Colonic mucosa (tissue), 4 donors: ENCODE data around the gene MAPT. TPM values are rescaled to one million over a fixed set of nuclear protein-coding genes. Genes with fewer than 3 reads are reported as not detected.

Experiments used
- DNase-seq: peaks from one replicate; pipeline ENCODE4 v3.0.0-alpha.2; 2020
- H3K27ac ChIP-seq: fragments of 200-600 bp; one replicate; pipeline ENCODE4 v1.8.0; 2021
- H3K27me3 ChIP-seq: fragments of 200-600 bp; one replicate; pipeline ENCODE4 v1.8.0; 2021
- H3K36me3 ChIP-seq: fragments of 200-600 bp; one replicate; pipeline ENCODE4 v1.8.0; 2021
- H3K4me1 ChIP-seq: fragments of 200-600 bp; one replicate; pipeline ENCODE4 v1.8.0; 2021; ENCODE audit warnings: mild to moderate bottlenecking
- H3K4me3 ChIP-seq: fragments of 200-600 bp; one replicate; pipeline ENCODE4 v1.8.0; 2021
- H3K9ac ChIP-seq, 2 donors: one replicate each; pipeline ENCODE4 v1.7.0; 2013; ENCODE audit warnings: control low read depth in 2 of 2, low read depth in 2 of 2, low read length in 2 of 2
- H3K9me3 ChIP-seq: fragments of 200-600 bp; one replicate; pipeline ENCODE4 v1.8.0; 2021
- intact Hi-C: fragments of 100-400 bp; cut with DNase I; formaldehyde crosslinking; loops from one replicate; pipeline ENCODE4 v1.14.1; 2022
- total RNA-seq, 2 donors: library from RNA; stranded (reverse); fragmentation: NEBNext Ultra II Directional in 1 of 2; extraction: Animal tissue kit (Norgen Biotek cat#: 25700) in 1 of 2; gene quantifications; one replicate each; pipeline ENCODE4 v1.2.1, GENCODE V29; 2021
- TF ChIP-seq, protein P1 (sequence below): fragments of 200-600 bp; IDR thresholded peaks from one replicate; pipeline ENCODE4 v1.8.0; 2022; ENCODE audit warnings: antibody characterized with exemption, mild to moderate bottlenecking
- donor health status: healthy.
- donor health status: DM: no; HTN: no; CAD: no.
- donor health status: DM: no; HTN: no; CAD: no.

MAPT gene
- total RNA-seq, 2 donors from 2014 or later, result 0.37 to 2.9 TPM

DNA sequence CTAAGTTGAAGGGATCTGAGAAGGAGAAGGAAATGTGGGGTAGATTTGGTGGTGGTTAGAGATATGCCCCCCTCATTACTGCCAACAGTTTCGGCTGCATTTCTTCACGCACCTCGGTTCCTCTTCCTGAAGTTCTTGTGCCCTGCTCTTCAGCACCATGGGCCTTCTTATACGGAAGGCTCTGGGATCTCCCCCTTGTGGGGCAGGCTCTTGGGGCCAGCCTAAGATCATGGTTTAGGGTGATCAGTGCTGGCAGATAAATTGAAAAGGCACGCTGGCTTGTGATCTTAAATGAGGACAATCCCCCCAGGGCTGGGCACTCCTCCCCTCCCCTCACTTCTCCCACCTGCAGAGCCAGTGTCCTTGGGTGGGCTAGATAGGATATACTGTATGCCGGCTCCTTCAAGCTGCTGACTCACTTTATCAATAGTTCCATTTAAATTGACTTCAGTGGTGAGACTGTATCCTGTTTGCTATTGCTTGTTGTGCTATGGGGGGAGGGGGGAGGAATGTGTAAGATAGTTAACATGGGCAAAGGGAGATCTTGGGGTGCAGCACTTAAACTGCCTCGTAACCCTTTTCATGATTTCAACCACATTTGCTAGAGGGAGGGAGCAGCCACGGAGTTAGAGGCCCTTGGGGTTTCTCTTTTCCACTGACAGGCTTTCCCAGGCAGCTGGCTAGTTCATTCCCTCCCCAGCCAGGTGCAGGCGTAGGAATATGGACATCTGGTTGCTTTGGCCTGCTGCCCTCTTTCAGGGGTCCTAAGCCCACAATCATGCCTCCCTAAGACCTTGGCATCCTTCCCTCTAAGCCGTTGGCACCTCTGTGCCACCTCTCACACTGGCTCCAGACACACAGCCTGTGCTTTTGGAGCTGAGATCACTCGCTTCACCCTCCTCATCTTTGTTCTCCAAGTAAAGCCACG is 133.0 kb downstream of the MAPT start:
- Histone ChIP-seq H3K36me3 (peaks cover 10% of the 10 kb centered on the region), H3K27ac (no peak overlapping the region), H3K27me3 (no peaks in the 10 kb centered on the region), H3K9me3 (no peaks in the 10 kb centered on the region), H3K4me1 (no peaks in the 10 kb centered on the region), H3K9ac (no peak overlapping the region), H3K4me3 (no peak overlapping the region)
- TF ChIP-seq, protein P1, sequence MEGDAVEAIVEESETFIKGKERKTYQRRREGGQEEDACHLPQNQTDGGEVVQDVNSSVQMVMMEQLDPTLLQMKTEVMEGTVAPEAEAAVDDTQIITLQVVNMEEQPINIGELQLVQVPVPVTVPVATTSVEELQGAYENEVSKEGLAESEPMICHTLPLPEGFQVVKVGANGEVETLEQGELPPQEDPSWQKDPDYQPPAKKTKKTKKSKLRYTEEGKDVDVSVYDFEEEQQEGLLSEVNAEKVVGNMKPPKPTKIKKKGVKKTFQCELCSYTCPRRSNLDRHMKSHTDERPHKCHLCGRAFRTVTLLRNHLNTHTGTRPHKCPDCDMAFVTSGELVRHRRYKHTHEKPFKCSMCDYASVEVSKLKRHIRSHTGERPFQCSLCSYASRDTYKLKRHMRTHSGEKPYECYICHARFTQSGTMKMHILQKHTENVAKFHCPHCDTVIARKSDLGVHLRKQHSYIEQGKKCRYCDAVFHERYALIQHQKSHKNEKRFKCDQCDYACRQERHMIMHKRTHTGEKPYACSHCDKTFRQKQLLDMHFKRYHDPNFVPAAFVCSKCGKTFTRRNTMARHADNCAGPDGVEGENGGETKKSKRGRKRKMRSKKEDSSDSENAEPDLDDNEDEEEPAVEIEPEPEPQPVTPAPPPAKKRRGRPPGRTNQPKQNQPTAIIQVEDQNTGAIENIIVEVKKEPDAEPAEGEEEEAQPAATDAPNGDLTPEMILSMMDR, result no peak
- no peak for DNase-seq
- intact Hi-C loops, result no loop called here

DNA sequence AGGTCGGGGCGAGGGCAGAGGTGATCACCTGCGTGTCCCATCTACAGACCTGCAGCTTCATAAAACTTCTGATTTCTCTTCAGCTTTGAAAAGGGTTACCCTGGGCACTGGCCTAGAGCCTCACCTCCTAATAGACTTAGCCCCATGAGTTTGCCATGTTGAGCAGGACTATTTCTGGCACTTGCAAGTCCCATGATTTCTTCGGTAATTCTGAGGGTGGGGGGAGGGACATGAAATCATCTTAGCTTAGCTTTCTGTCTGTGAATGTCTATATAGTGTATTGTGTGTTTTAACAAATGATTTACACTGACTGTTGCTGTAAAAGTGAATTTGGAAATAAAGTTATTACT is 133.6 kb downstream of the MAPT start:
- TF ChIP-seq, protein P1, result no peak
- no peaks in the 10 kb centered on the region for H3K27me3 ChIP-seq
- H3K9ac ChIP-seq, result no peak overlapping the region
- no peak for DNase-seq
- H3K27ac ChIP-seq, result no peak overlapping the region
- H3K9me3 ChIP-seq, result no peaks in the 10 kb centered on the region
- H3K36me3 ChIP-seq, result peaks cover 10% of the 10 kb centered on the region
- H3K4me3 ChIP-seq, result no peak overlapping the region
- intact Hi-C loops, result no loop called here
- H3K4me1 ChIP-seq, result no peaks in the 10 kb centered on the region

DNA sequence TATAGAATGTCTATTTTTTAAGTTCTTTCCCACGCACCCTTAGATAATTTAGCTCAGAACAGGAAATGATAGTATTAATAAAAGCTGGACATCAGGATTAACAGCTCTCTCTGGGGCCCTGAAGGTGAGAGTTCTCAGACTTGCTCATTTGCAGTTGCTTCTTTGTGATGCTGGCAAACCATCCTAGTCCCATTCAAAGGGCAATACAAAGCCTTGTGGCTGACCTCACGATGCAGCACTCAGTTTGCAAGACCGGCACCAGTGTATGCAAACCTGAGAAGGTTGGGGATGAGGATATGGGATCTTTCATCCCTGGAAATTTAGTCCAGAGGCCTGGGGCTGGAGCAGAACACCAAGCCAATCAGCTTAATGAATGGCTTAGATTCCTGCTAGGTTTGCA is 134.0 kb downstream of the MAPT start:
- H3K4me3 ChIP-seq, result no peak overlapping the region
- TF ChIP-seq, protein P1, result no peak
- H3K27me3 ChIP-seq, result no peaks in the 10 kb centered on the region
- H3K27ac ChIP-seq, result no peak overlapping the region
- intact Hi-C loops, result no loop called here
- DNase-seq, result no peak
- no peaks in the 10 kb centered on the region for H3K9me3 ChIP-seq
- H3K9ac ChIP-seq, result no peak overlapping the region
- no peaks in the 10 kb centered on the region for H3K4me1 ChIP-seq
- peaks cover 10% of the 10 kb centered on the region for H3K36me3 ChIP-seq

DNA sequence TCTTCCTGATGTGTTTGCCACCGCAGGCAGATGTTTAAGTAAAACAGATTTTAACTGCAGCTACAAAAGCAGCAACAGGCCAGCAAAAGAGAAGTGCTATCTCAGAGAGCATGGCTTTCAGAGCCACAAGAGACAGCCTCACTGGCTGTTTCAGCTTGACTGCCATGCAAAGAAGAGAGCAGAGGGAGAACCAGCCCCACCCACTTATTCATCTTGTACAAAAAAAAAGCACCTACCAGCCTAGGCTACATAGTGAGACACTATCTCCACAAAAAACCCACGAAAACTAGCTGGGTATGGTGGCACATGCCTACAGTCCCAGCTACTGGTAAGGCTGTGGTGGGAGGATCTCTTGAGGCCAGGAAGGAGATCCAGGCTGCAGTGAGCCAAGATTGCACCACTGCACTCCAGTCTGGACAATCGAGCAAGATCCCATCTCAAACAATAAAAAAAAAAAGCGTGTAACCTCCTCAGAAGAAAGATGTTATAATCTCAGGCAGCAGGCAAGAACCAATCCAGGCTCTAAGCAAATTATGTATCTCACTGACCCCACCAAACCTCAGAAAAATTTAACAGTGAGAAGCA is 134.7 kb downstream of the MAPT start:
- TF ChIP-seq, protein P1, result no peak
- no peak overlapping the region for H3K4me3 ChIP-seq
- no peaks in the 10 kb centered on the region for H3K9me3 ChIP-seq
- no peaks in the 10 kb centered on the region for H3K27me3 ChIP-seq
- no peaks in the 10 kb centered on the region for H3K4me1 ChIP-seq
- H3K9ac ChIP-seq, result no peak overlapping the region
- no peak overlapping the region for H3K27ac ChIP-seq
- no peak for DNase-seq
- H3K36me3 ChIP-seq, result peaks cover 17% of the 10 kb centered on the region
- intact Hi-C loops, result no loop called here

DNA sequence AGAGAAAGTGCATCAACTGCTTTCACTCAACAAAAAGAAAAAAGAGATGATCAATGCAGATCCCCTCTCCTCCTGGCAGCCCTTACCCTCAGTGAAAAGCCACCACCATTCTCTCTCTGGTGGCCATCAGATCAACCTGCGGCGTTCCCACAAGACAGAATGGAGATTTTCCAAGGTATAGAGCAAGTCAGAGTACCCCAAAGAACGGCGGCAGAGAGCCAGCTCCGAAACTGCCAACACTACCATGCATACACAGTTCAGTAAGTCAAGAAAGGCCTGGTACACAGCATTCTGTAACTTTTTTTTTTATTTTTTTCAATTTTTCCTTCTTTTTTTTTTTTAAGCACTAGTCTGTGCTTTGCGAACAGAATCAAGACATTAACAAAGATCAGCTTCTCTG is 135.3 kb downstream of the MAPT start:
- Histone ChIP-seq H3K4me1 (no peaks in the 10 kb centered on the region), H3K4me3 (no peak overlapping the region), H3K27ac (no peak overlapping the region), H3K27me3 (no peaks in the 10 kb centered on the region), H3K9me3 (no peaks in the 10 kb centered on the region), H3K9ac (no peak overlapping the region), H3K36me3 (peaks cover 18% of the 10 kb centered on the region)
- intact Hi-C loops, result no loop called here
- DNase-seq, result no peak
- TF ChIP-seq, protein P1, result no peak
